ENCODE results near the gene MTHFD1L.

Gene MTHFD1L

DNA sequence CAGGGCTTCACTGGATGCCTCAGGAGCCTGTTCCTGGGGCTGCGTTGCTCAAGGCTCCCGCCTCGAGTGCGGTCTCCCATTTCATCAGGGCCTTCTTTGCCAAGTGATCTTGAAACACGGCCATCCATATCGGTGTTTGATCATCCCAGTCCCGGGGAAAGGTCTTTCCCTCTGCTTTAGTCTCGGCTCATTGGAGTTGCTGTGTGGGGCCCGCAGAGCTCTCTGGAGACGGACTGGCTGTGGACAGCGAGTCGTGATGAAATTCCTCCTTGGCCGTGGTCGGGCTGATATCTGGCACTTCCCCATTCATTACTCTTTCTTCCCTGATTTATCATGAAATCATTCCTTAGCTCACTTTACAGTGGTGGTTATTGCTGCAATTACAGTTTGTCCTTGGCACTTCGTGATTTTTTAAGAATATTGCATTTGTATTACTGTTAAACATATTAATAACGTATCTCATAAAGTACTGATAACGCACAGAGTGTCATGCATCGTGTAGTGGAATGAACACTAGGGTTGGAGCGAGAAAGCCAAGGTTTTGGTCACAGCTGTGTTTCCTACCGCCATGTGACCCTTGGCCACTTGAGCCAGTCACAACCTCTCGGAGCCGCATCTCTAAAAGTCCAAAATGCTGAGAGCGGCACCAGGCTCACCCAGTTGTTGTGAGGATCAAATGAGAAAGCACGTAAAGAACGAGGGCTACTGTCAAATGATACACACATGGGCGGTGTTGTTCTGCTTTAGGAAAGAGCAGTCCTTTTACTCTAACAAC lies 71.8 kb downstream of the MTHFD1L start:
- DNase-seq: no peak

DNA sequence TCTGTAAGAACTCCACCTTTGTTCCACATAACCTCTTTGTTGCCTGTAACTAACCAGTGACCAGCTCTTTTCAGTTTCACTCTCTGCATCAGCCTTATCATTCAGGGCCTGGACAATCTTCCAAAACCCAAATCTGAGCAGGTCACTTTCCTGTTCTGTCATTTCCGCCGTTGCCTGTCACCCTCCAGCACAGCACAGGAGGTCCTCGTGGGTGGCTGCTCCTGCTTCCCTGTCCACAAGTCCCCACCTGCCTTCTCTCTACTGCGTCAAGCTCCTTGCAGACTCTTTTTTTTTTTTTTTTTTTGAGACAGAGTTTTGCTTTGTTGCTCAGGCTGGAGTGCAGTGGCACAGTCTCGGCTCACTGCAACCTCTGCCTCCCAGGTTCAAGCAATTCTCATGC lies 73.9 kb downstream of the MTHFD1L start:
- no peak for DNase-seq

DNA sequence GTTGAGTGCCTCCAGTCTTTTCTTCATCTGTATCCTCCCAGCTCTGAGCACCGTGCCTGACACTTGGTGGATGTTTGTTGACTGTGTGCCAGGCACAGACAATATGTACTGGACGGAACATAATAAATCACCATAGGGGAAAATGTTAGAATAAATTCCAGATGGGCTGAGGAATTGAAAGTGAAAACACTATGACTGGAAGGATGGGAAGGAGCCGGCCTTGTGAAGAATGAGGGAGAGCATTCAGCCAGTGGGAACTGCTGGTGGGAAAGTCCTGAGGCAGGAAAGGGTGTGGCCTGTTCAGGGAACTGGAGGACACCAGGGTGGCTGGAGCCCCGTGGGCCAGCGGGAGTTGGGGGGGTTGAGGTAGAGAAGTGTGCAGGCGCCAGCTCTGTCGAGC lies 75.4 kb downstream of the MTHFD1L start:
- no peak for DNase-seq

DNA sequence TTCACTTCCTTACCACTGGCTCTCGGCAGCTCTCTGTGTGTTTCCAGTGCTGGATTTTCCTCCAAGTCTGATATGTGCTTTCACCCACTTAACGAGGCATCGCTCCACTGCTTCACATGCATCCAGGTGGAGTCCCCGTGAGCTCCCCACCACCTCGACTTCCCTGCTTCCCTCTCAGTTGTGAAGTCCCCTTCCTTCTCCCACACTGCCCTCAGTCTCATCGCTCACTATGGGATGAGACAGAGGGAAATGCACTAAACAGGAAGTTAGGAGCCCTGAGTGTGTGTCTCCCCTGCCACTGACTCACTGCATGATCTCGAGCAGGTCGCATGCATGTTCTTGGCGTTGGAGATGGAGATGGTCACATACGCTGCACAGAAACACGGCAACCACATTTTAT lies 84.0 kb downstream of the MTHFD1L start:
- no peak for DNase-seq

DNA sequence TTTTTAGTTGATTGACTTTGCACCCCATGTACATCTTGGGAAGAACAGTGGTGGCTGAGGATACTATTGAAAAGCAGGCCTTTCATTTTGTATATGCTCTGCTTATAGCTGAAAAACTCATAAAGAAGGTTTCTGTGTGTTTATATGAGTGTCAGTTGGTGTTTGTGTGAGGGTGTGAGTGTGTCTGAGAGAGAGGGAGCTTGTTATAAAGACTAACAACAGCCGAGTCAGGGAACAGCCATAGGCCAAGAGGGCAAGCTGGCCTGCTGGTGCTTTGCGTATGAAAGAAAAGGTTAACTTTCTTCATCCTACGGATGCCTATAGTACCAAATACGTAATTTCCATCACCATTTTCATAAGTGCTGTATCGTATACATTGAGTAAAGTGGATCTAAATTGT lies 88.3 kb downstream of the MTHFD1L start:
- no peak for DNase-seq

DNA sequence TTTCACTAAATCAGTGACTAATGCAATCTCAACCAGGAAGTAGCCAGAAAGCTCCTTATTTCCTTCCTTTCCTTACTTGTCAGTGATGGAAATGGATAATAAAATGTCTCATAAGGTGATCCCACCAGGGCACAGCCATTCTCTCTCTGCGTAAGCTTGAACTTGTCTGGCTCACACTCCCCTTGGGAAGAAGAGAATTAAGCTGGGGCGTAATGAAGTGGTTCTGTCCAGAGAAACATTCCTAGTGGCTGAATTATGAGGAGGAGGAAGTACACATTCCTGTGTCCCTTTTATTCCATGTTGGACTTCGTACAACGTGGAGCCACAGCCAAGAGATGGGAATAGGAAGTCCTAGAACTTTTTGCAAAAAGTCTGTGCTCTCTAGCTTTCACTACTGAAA lies 93.7 kb downstream of the MTHFD1L start:
- no peak for DNase-seq

DNA sequence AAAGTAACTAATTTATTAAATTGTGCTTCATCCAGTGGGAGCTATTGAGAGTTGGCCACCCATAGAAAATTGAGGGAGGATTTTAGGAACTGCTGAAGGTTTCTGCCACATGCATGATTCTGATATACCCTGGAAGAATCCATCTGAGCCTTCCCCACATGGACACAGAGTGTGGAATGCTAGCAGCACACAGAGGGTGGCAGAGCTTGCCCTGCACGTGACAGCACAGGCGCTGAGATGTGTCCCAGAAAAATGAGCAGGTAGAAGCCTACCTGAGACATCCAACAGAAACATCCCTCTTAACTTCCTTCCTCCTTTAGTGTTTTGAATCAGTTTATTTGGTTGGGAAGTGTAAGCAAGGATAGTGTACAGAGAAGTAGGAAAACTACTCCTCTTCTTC lies 96.9 kb downstream of the MTHFD1L start:
- DNase-seq: no peak

DNA sequence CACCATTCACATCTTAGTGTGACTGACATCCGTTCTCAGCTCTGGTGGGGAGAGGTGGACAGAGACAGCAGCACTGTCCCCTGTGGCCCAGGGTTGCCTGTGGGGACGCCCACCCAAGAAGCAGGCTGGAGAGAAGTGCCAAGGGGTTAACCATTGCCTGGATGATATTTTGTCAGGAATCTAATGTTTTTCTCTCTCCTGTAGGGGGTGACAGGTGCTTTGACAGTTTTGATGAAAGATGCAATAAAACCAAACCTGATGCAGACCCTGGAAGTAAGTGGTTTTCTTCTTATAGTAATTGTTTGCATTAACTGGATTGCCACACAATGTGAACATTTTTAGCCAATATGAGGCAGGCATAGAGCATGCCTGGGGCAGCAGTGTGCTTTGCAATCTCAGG lies 99.3 kb downstream of the MTHFD1L start:
- no peak for DNase-seq

DNA sequence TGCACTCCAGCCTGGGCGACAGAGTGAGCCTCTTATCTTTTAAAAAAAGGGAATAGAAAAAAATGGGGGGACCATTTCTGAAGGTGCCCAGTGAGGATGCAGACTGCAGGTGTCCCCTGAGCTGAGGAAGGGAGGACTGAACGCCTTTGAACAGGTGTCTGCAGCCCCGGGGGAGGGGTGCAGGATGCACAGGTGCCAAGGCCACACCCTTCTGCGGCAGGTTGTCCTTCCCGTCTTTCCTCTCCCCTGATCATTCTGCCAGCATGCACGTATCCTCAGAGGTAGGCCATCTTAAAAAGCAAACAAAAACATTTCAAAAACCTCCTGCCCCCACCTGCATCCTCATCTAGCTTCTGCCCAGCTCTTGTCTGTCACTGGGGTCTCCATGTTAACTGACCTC lies 101.3 kb downstream of the MTHFD1L start:
- peak; percentile 51 for DNase-seq

DNA sequence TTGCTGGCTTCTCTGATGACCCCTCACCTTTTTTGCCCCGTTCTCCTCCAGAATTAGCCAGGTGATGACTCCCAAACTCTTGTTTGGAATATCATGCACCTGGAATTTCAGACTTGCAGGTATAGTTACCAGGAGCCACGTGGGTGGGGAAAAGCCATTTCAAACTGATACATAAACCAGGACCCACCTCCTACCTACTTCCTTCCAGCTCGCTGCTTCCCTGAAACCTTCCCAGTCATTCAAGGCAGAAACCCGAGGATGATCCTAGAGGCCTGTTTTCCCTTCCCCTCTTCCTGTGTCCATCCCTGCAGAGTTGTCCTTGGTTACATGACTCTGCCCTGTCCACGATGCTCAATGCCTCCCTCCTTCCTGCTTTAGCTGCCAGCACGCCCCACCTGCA lies 101.9 kb downstream of the MTHFD1L start:
- DNase-seq: no peak

DNA sequence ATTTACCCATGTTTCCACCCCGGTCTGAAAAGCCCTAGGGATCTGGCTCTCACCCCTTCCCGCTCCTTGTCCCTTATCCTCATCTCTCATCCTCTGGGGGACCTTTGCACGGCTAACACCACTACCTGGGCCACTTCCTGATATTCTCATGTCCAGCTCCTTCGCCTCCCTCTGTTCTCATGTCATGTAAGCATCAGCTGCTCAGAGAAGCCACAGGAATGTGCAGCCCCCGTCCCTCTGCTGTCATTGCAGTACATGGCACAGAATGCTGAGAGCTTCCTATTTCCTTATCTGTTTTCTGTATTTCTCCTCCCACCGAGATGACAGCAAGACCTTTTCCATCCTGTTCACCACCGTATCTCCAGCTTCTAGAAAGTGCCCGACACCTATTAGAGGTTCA lies 102.4 kb downstream of the MTHFD1L start:
- DNase-seq: no peak

DNA sequence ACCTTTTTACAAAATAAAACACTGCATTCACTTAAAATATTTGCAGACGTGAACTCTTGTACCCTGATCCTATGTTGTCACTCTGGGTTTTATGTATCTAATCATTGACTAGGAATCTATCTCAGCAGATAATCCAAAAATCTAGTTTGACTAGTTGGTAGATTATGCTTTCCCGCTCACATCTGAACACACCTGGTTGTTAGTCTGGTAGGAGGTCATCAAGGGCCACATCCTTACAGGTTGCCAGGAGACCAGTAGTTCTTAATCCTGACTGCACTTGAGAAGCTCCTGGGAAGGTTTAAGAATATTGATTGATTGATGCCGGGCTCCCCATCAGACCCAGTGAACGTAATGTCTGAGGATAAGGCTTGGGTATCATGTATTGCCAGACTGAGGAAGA lies 104.4 kb downstream of the MTHFD1L start:
- no peak for DNase-seq

DNA sequence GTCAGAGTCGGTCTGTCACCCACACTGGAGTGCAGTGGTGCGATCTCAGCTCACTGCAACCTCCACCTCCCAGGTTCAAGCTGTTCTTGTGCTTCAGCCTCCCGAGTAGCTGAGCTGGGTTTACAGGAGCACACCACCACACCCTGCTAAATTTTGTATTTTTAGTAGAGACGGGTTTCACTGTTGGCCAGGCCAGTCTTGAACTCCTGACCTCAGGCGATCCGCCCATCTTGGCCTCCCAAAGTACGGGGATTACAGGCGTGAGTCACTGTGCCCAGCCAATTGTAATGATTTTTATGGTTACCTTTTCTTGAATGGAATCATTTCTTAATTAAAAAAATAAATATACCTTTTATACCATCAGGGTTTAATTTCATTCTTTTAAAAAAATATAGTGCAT lies 105.7 kb downstream of the MTHFD1L start:
- DNase-seq: no peak

DNA sequence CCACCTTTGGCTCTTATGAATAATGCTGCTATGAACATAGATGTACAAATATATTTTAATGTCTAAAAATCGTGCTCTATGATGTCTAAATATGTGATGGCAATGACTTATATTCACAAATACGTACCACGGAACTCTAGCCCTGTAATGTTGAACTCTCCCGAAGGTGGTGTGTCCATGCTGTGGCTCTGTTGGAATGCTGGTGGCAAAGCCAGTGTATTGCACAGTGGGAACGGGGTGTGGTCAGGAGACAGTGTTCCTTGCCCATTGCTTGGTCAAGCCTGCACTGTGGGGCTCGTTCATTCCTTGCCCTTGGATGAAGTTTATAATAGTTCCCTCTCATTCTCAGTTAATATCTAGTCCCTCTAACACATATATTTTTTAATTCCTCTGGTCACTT lies 109.6 kb downstream of the MTHFD1L start:
- DNase-seq: no peak

DNA sequence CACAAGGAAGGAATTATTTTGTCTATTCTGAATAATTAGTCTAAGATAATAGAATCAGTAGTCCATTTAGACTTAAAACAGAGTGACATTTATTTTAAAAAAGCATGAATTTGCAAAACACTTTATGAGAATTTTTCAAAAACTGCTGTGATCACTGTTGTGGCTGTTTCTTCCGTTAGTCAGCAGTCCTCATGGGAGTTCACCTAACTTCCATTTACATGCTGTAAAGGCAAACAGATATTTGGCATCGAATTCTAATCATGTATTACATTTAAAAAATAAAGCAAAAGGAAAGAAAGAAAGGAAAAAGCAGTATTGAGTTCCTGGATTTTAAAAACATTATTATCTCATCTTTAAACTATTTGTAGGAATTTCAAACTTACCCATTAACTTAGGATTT lies 111.8 kb downstream of the MTHFD1L start:
- no peak for DNase-seq

DNA sequence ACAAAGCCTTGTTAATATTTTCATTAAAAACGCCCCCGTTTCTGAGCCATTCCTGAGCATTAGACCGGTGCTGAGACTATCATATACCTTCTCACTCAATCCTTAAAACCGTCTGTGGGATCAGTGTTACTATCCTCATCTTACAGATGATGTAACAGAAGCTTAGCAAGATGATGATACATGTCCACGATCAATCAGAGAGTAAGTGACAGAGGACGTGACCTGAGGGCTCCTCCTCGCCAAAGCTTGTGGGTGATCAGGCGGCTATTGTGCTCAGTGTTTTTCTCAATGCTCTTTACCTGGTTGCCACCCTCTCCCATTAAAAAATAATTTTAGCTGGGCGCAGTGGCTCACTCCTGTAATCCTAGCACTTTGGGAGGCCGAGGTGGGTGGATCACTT lies 113.1 kb downstream of the MTHFD1L start:
- DNase-seq: no peak

DNA sequence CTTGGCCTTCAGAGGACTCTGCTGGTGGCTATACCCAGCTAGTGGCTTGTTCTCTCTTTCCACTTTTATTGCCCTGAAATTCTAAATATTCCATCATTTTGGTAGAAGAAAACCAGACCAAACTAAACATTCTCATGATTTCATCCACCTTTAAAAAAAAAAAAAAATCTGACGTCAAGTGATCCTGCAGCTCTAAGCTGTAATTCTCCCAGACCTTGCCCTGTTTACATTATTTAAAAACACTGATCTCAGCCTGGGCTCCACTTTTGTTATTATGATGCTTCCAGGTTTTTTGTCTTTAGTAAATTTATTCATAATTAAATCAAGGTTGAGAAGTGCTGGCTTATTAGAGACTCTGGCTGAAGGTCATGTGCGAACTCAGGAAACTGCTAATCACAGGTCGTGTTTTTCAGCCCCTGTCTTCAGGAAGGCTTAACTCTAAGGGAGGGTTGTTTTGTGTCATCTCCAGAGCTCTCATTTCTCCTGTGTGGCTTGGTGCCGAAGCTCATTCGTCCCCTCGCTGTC lies 114.4 kb downstream of the MTHFD1L start:
- no peak for DNase-seq

DNA sequence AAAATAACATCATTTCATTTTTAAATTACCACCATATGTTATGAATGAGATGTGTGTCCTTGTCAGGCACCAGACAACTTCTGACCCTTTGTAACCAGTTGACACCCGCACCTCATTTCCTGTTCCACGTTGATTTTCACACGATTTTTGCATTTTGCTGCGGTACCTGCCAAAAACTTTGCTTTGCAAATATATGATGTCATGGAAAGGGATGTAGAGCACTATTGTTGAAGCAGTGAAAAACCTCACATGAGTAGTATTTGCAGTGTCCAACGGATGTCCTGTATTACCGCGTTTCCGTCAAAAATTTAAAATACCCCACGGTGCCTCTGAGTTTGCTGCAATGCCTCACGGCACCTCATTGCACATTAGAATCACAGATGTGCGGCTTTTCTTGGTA lies 115.6 kb downstream of the MTHFD1L start:
- no peak for DNase-seq

DNA sequence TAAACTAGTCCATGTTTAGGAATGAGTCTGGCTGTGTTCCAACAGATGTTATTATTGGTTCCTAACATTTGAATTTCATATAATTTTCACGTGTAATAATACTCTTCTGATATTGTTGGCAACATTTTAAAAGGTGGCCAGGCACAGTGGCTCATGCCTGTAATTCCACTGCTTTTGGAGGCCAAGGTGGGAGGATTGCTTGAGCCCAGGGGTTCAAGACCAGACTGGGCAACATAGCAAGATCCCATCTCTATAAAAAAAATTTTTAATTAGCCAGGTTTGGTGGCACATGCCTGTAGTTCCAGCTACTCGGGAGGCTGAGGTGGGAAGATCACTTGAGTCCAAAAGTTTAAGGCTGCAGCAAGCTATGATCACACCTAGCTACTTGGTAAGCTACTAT lies 116.2 kb downstream of the MTHFD1L start:
- DNase-seq: no peak

DNA sequence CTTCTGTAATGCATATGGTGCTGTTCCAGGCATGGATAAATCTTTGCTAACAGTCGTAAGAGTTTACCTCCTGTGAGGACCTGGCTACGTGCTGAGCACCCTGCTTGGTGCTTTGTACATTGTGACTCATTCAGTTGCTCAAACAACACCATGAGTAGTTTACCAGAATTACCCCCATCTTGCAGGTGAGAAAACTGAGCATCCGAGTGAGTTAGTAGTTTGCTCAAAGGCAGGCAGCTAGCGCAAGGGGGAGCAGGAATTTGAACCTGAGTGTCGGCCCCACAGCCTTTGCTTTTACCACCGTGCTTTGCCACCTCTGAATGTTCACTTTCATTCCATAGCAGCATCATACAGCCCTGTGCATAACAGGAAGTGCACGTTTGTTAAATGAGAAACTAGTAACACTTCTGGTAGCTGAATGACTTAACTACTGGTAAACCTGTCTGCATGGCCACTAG lies 121.9 kb downstream of the MTHFD1L start:
- DNase-seq: no peak

DNA sequence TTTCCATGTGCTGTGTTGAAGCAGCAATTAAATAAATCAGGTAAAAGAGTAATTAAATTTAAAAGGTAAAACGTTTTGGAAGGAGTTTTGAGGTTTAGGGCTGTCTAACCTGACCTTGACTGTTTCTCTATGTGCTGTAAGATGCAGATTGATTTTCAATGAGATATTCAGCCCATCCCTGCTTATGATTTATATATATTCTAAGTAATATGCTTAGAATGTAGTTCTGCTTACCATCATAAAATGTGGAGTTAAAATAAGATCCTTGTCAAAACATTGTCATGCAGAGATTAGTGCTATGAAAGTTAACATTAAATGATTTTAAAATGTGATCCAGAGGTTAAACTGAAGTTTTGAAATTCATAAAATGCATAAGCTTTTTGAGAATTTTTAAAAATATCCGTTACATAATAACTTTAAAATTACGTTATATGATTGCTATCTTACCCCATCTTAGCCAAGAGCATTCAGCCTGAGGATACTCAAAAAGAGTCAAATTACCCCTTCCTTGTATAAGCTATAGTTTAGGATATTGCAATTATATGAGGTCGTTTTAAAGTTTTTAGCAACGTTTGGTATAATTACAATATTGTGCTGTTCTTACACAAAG lies 122.5 kb downstream of the MTHFD1L start:
- DNase-seq: no peak

DNA sequence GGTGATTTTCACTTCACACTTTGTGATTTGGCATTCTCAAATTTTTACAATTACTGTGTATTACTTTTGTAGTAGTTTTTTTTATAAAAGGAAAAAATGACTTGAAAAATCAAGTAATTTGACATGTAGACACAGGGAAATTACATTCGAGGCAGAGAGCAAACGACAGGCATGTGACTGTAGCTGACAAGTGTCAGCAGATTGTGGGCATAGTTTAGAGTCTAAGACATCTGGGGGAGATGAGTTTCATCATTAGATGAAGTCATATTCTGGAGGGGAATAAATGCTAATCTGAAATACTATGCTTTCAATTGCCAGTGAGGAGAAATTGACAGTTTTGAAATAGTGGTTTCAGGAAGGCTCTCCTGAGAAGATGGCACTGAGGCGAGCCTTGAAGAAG lies 126.0 kb downstream of the MTHFD1L start:
- DNase-seq: no peak

DNA sequence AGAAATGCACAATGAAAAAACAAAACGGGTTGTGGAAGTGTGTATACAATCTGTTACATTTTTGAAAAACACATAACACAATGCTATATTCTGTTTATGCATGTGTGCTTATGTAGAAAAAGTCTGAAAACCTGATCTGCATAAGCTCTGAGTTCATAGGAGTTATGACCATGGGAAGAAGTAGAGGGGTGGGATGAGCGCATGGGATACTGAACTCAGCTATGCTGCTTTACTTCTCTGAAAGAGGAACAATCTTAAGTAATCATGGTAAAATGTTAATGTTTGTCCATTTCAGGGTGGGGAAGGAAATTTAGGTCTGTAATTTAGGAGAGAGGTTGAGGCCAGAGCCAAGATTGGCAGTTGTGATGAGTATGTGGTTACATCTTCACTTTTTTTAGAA lies 126.8 kb downstream of the MTHFD1L start:
- DNase-seq: no peak

DNA sequence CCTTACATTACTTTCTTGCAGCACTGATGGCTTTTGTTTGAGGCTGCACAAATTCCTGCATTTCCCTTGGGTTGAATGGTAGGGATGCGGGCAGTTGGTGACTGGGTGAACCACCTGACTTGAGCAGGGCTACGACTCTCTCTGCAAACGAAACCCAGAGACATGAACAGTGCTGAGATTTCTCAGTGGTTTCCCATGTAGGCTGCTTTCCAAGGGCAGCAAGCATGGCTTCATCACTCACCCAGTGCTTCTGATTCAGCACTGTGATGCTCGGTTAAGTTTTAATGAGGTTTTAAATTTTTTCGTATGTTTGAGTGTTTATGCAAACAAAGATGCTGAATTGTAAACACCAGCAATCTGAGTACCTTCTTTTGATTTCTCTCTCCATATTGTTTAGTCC lies 127.2 kb downstream of the MTHFD1L start:
- no peak for DNase-seq

DNA sequence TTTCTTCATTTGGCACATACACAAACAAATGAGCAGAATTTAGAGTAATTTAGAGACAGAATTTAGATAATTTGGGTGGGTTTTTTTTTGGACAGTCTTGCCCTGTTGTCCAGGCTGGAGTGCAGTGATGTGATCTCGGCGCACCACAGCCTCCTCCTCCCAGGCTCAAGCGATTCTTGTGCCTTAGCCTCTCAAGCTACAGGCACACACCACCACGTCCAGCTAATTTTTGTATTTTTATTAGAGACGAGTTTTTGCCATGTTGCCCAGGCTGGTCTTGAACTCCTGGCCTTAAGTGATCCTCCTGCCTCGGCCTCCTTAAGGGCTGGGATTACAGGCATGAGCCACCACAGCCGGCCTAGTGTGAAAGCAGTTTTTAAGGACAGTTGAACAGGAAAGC lies 127.8 kb downstream of the MTHFD1L start:
- no peak for DNase-seq

All from NCI-H748 treated with DMSO at 0.1 percent for 48 hours (cell line).